SK-N-SH (cell line): Measurements from ENCODE around the gene CXorf38. TPM values are rescaled to one million over a fixed set of nuclear protein-coding genes. Genes with fewer than 3 reads are reported as not detected.
A peak's percentile ranks its signal among the peaks of the same experiment; 100 is the strongest.

Source experiments
- CTCF ChIA-PET: fragments of 300-600, 350-600 bp; formaldehyde crosslinking; extraction: SDS; loops from one replicate; lab custom pipeline; 2021; lab: Yijun Ruan, JAX
- POLR2A ChIA-PET: fragments of 350-600 bp; sonication (Branson Sonifier 250); formaldehyde crosslinking; extraction: SDS; loops from one replicate; lab custom pipeline; 2020; ENCODE audit warnings: antibody characterized with exemption, inconsistent platforms; lab: Yijun Ruan, JAX
- DNase-seq: peaks from one replicate; pipeline ENCODE4 v3.0.0; 2012
- H2AFZ ChIP-seq: fragments of 200-600 bp; sonication (generic); 2 replicates; pipeline ENCODE4 v1.8.1; 2016; ENCODE audit warnings: antibody characterized with exemption, mild to moderate bottlenecking, low read depth
- H3F3A ChIP-seq: fragments of 200-600 bp; sonication (generic); replicated peaks from 2 replicates; pipeline ENCODE3; 2016; ENCODE audit warnings: antibody characterized with exemption, mild to moderate bottlenecking; ENCODE audit not compliant: insufficient read depth
- H3K27ac ChIP-seq, 2 experiments: fragments of 200-500 bp in 1 of 2; fragments of 200-600 bp in 1 of 2; sonication (Bioruptor generic) in 1 of 2; sonication (generic), shearing (Covaris generic) in 1 of 2; 2 replicates each; pipeline versions ENCODE4 v1.5.1 to v1.6.1; 2014 to 2016; ENCODE audit warnings: low read depth in 2 of 2, inconsistent platforms in 1 of 2, low read length in 1 of 2, mild to moderate bottlenecking in 1 of 2, mixed read lengths in 1 of 2
- H3K27me3 ChIP-seq: fragments of 200-600 bp; sonication (generic), shearing (Covaris generic); 2 replicates; pipeline ENCODE4 v1.6.1; 2016; ENCODE audit warnings: mixed run types; ENCODE audit not compliant: insufficient read depth
- H3K36me3 ChIP-seq, 2 experiments: fragments of 200-500 bp in 1 of 2; fragments of 200-600 bp in 1 of 2; sonication (Bioruptor generic) in 1 of 2; sonication (generic) in 1 of 2; replicated peaks in 1 of 2; 2 replicates each; pipeline versions ENCODE3 to v1.5.1; 2014 to 2016; ENCODE audit warnings: low read length in 1 of 2, mild to moderate bottlenecking in 1 of 2; ENCODE audit not compliant: insufficient read depth in 2 of 2, control insufficient read depth in 1 of 2
- H3K4me1 ChIP-seq, 2 experiments: fragments of 200-500 bp in 1 of 2; fragments of 200-600 bp in 1 of 2; sonication (Bioruptor generic) in 1 of 2; sonication (generic), shearing (Covaris generic) in 1 of 2; 2 replicates each; pipeline versions ENCODE4 v1.5.1 to v1.6.1; 2014 to 2016; ENCODE audit warnings: low read depth in 1 of 2, low read length in 1 of 2, mixed run types in 1 of 2; ENCODE audit not compliant: insufficient read depth in 2 of 2, control insufficient read depth in 1 of 2
- H3K4me2 ChIP-seq: fragments of 200-600 bp; sonication (generic), shearing (Covaris generic); 2 replicates; pipeline ENCODE4 v1.6.1; 2017; ENCODE audit warnings: mixed run types
- H3K4me3 ChIP-seq, 2 experiments: fragments of 200-500 bp in 1 of 2; fragments of 200-600 bp in 1 of 2; sonication (Bioruptor generic) in 1 of 2; sonication (generic), shearing (Covaris generic) in 1 of 2; 2 replicates each; pipeline versions ENCODE4 v1.5.1 to v1.8.1; 2014 to 2016; ENCODE audit warnings: low read depth in 2 of 2, inconsistent platforms in 1 of 2, low read length in 1 of 2, mild to moderate bottlenecking in 1 of 2, mixed read lengths in 1 of 2, moderate library complexity in 1 of 2
- H3K79me2 ChIP-seq: fragments of 200-600 bp; sonication (generic); 2 replicates; pipeline ENCODE4 v1.8.1; 2017; ENCODE audit warnings: mild to moderate bottlenecking; ENCODE audit not compliant: insufficient read depth
- H3K9ac ChIP-seq: fragments of 200-600 bp; sonication (generic); 2 replicates; pipeline ENCODE4 v1.6.1; 2017; ENCODE audit warnings: mixed run types
- H3K9me2 ChIP-seq: fragments of 200-600 bp; sonication (generic); 2 replicates; pipeline ENCODE4 v1.6.1; 2017; ENCODE audit warnings: mixed run types
- H3K9me3 ChIP-seq: fragments of 200-600 bp; sonication (generic); 2 replicates; pipeline ENCODE4 v1.6.1; 2017; ENCODE audit warnings: mixed run types, mild to moderate bottlenecking, moderate library complexity
- H4K20me1 ChIP-seq: fragments of 200-600 bp; sonication (generic); 2 replicates; pipeline ENCODE4 v1.6.1; 2017; ENCODE audit warnings: mild to moderate bottlenecking, mixed run types; ENCODE audit not compliant: insufficient read depth
- CHD2 ChIP-seq: fragments of 150-350 bp; IDR thresholded peaks from 2 replicates; pipeline ENCODE4 v1.6.1; 2018; ENCODE audit warnings: low read length; ENCODE audit not compliant: partially characterized antibody
- EP300 ChIP-seq, 2 experiments: IDR thresholded peaks; 2 replicates each; pipeline versions ENCODE4 v1.4.0 to v1.6.1; 2012; ENCODE audit warnings: borderline replicate concordance in 1 of 2, low read depth in 1 of 2, low read length in 1 of 2
- EZH2phosphoT487 ChIP-seq: fragments of 200-600 bp; sonication (generic); IDR thresholded peaks from 2 replicates; pipeline ENCODE4 v1.6.1; 2017; ENCODE audit warnings: low read depth, mixed run types, mild to moderate bottlenecking, antibody characterized with exemption, moderate library complexity, borderline replicate concordance
- GABPA ChIP-seq: IDR thresholded peaks from 2 replicates; pipeline ENCODE4 v1.4.0; 2012; ENCODE audit warnings: low read depth, mild to moderate bottlenecking
- IRF3 ChIP-seq: fragments of 150-350 bp; IDR thresholded peaks from 2 replicates; pipeline ENCODE4 v1.6.1; 2016; ENCODE audit warnings: mild to moderate bottlenecking, low read depth, low read length
- JUND ChIP-seq: IDR thresholded peaks from 2 replicates; pipeline ENCODE4 v1.4.0; 2012
- MEF2A ChIP-seq: IDR thresholded peaks from 2 replicates; pipeline ENCODE4 v1.4.0; 2012; ENCODE audit warnings: low read depth, borderline replicate concordance
- MXI1 ChIP-seq: IDR thresholded peaks from 2 replicates; pipeline ENCODE4 v1.6.1; 2012; ENCODE audit warnings: mild to moderate bottlenecking, low read depth, low read length, improper control_type of control experiment
- POLR2AphosphoS5 ChIP-seq: IDR thresholded peaks from 2 replicates; pipeline ENCODE4 v1.6.1; 2012; ENCODE audit warnings: low read depth, low read length
- RAD21 ChIP-seq: IDR thresholded peaks from 2 replicates; pipeline ENCODE4 v1.6.1; 2012; ENCODE audit warnings: mild to moderate bottlenecking, low read length
- REST ChIP-seq: IDR thresholded peaks from 2 replicates; pipeline ENCODE4 v1.6.1; 2012; ENCODE audit warnings: mild to moderate bottlenecking, low read depth, low read length, moderate library complexity
- RFX5 ChIP-seq: IDR thresholded peaks from 2 replicates; pipeline ENCODE4 v1.6.1; 2012; ENCODE audit warnings: mild to moderate bottlenecking, improper control_type of control experiment, low read length
- TCF12 ChIP-seq: IDR thresholded peaks from 2 replicates; pipeline ENCODE4 v1.4.0; 2012
- WGBS: methylation state at CpG from one replicate; pipeline ENCODE4 v1.1.6; 2017; ENCODE audit warnings: low lambda C conversion rate; 5-methylcytosine and 5-hydroxymethylcytosine counted together
- polyA plus RNA-seq, 3 experiments: library from polyadenylated mRNA; depleted of rRNA; stranded (reverse); fragments of >200 nt; gene quantifications; 2 replicates each; pipeline ENCODE4 v1.2.3, GENCODE V29; 2012
- TF ChIP-seq, protein P1 (sequence below): IDR thresholded peaks from 2 replicates; pipeline ENCODE4 v1.4.0; 2012; ENCODE audit warnings: low read depth, borderline replicate concordance

Gene CXorf38
- polyA plus RNA-seq, 1 of the 3 experiments (the other 2 are of a cell fraction), result 8.4 TPM

DNA sequence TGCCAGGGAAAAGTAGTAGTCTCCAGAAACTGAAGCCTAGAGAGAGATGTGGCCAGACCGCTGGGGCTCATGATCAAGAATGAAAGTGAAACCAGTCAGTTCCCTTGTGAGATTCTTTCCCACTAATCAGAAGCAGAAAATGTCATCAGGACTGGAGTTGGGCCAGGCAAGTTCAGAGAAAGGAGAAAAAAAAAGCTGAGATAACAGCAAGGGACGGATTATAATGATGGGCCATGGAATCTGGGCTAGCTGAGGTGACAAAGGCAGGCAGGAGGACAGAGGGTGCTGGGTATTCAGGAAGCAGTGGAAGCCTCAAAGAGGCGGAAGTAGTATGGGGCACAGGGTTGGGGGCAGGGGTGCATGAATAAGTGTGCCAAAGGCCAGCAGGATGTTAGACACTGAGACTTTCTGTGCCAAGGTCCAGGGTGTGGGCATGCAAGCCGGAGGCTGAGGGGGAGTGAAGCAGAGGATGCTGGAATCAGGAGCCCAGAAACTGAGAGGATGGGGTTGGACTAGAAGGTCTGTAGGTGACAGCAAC is 2.5 kb downstream of the CXorf38 start:
- no peaks in the 10 kb centered on the region for H3K27me3 ChIP-seq
- peak overlapping the region; percentile 33 to 56 for H3K4me3 ChIP-seq
- no peaks in the 10 kb centered on the region for H3K9me3 ChIP-seq
- ChIA-PET CTCF (interaction anchor here (0.7 to 1.4 kb wide), 2 partner anchors 101 to 470 kb away, joined by 3 to 4 read pairs; no protein-coding TSS in a partner anchor), POLR2A (no interaction called here)
- peak overlapping the region; percentile 14; the same call in 1 of the 2 replicates for H3K9ac ChIP-seq
- peak; percentile 27 for DNase-seq
- peaks cover 20% of the 10 kb centered on the region for H4K20me1 ChIP-seq
- TF ChIP-seq EP300 (IDR thresholded peaks at IDR 0.05; ENCODE audit: borderline replicate concordance in 1 of 2, low read depth in 1 of 2, low read length in 1 of 2) (no peak), IRF3 (no peak), TCF12 (no peak; the same call in 1 of the 2 replicates), MXI1 (no peak), GABPA (no peak), RFX5 (no peak), MEF2A (no peak), RAD21 (no peak), JUND (no peak), POLR2AphosphoS5 (no peak), CHD2 (no peak), EZH2phosphoT487 (no peak), REST (no peak)
- TF ChIP-seq, protein P1, sequence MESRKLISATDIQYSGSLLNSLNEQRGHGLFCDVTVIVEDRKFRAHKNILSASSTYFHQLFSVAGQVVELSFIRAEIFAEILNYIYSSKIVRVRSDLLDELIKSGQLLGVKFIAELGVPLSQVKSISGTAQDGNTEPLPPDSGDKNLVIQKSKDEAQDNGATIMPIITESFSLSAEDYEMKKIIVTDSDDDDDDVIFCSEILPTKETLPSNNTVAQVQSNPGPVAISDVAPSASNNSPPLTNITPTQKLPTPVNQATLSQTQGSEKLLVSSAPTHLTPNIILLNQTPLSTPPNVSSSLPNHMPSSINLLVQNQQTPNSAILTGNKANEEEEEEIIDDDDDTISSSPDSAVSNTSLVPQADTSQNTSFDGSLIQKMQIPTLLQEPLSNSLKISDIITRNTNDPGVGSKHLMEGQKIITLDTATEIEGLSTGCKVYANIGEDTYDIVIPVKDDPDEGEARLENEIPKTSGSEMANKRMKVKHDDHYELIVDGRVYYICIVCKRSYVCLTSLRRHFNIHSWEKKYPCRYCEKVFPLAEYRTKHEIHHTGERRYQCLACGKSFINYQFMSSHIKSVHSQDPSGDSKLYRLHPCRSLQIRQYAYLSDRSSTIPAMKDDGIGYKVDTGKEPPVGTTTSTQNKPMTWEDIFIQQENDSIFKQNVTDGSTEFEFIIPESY, result no peak
- peak overlapping the region; percentile 76 for H3K4me2 ChIP-seq
- H3F3A ChIP-seq, result no peaks in the 10 kb centered on the region
- H3K36me3 ChIP-seq, result peaks cover 9 to 11% of the 10 kb centered on the region in 2 experiments
- 42% methylated on average over 4 of the region's 4 CpGs for WGBS
- peaks cover 61% of the 10 kb centered on the region for H3K79me2 ChIP-seq
- H2AFZ ChIP-seq, result no peak overlapping the region
- peaks cover 10 to 15% of the 10 kb centered on the region in 2 experiments; a peak in 2 of 4 replicates for H3K4me1 ChIP-seq
- no peaks in the 10 kb centered on the region for H3K9me2 ChIP-seq
- H3K27ac ChIP-seq, result peak overlapping the region; percentile 1 to 60
